Stimulated activated memory B cell treated with anti-CD40 and anti-IgM and Interleukin-4, amounts not matched to agents 10 μg/mL and 1 μg/mL and 100 μg/mL, for 72 hours (primary cell): ENCODE data around the gene USP19.
A peak's percentile ranks its signal among the peaks of the same experiment; 100 is the strongest.

Source experiments
- ATAC-seq: fragments of 150-1000 bp; cut with Tn5 transposase; 2 replicates; pipeline ENCODE4 v1.10.0; 2021
- H3K27ac Mint-ChIP-seq: one replicate; pipeline ENCODE4 v1.8.0; 2022; ENCODE audit warnings: mild to moderate bottlenecking, mixed read lengths
- H3K27me3 Mint-ChIP-seq: one replicate; pipeline ENCODE4 v1.8.0; 2022; ENCODE audit warnings: mixed read lengths
- H3K36me3 Mint-ChIP-seq: one replicate; pipeline ENCODE4 v1.8.0; 2022; ENCODE audit warnings: mixed read lengths
- H3K4me1 Mint-ChIP-seq: one replicate; pipeline ENCODE4 v1.8.0; 2022; ENCODE audit warnings: mixed read lengths
- H3K4me3 Mint-ChIP-seq: one replicate; pipeline ENCODE4 v1.8.0; 2022; ENCODE audit warnings: mild to moderate bottlenecking, moderate library complexity, mixed read lengths
- H3K9me3 Mint-ChIP-seq: one replicate; pipeline ENCODE4 v1.8.0; 2022; ENCODE audit warnings: mixed read lengths

Gene USP19

DNA sequence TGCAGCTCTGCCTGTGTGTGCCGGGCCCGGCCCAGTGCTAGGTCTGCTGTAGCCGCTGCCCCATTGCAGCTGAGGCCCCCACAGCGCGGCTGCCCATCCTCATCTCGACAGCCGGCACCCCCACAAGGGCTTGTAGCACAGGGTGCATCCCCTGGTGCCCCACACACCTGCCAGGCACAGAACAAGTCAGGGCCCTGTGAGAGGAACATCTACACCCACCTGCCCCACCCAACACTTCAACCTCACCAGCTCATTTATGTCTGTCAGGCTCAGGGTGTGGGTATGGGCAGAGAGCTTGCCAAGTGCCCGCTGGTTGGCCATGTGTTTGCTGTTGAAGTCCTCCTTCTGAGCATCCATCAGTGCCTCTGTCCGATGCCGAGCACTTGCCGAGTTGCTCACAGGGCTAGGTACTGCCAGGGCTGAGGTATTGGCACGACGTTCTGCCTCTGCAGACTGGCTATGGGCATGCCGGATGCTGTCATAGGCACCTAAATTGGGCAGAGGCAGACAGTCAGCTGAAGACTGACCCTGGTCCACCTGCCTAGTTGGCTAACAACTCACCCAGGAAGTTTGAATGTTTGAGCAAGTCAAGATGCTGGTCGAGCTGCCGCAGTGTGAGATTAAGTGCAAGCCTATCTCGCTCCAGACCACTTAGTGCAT is 2.4 kb upstream of the USP19 start:
- no peak for ATAC-seq
- no peak overlapping the region for H3K4me3 Mint-ChIP-seq
- no peaks in the 10 kb centered on the region for H3K9me3 Mint-ChIP-seq
- no peak overlapping the region for H3K27ac Mint-ChIP-seq
- no peaks in the 10 kb centered on the region for H3K27me3 Mint-ChIP-seq
- H3K4me1 Mint-ChIP-seq: peaks cover 16% of the 10 kb centered on the region
- H3K36me3 Mint-ChIP-seq: peaks cover 7% of the 10 kb centered on the region

DNA sequence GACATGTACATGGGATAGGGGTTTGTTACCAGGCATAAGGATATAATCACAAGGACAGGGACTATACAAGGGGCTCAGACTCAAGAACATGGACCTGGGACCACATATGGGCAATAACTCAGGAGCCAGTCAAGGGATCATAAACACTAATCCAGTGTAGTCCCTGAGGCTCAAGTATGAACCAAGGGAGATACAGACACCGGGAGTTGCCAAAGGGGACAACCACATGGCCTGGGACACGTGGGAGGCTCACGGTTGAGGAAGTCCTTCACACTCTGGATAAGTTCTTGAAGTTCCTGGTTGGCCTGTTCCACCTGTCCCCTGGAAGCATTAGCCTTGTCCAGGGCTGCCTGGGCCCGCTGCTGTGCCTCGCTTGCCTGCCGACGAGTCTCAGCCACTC is 1.8 kb upstream of the USP19 start:
- no peaks in the 10 kb centered on the region for H3K9me3 Mint-ChIP-seq
- H3K27ac Mint-ChIP-seq: peak overlapping the region; percentile 86
- H3K36me3 Mint-ChIP-seq: peaks cover 13% of the 10 kb centered on the region
- H3K4me1 Mint-ChIP-seq: peaks cover 16% of the 10 kb centered on the region
- ATAC-seq: no peak
- no peak overlapping the region for H3K4me3 Mint-ChIP-seq
- H3K27me3 Mint-ChIP-seq: no peaks in the 10 kb centered on the region

DNA sequence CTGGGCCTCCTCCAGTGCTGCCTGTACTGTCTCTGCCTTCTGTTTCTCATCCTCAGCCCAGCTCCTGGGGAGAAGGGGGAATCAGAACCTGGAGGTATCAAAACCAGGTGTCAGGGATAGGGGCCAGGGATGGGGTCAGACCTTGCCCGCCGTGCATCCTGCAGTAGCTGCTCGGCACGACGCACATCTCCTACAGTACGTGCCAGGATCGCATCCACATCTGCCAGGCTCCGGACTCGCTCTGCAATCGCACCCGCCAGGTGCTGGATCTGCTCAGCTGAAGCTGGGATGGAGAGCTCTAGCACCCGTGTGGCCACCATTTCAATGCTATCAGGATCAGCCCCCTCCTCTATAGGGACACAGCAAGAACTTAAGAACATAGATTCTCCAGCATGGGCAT is 1.4 kb upstream of the USP19 start:
- peaks cover 16% of the 10 kb centered on the region for H3K4me1 Mint-ChIP-seq
- H3K9me3 Mint-ChIP-seq: no peaks in the 10 kb centered on the region
- H3K36me3 Mint-ChIP-seq: peaks cover 15% of the 10 kb centered on the region
- no peaks in the 10 kb centered on the region for H3K27me3 Mint-ChIP-seq
- H3K4me3 Mint-ChIP-seq: peak overlapping the region; percentile 81
- ATAC-seq: no peak
- H3K27ac Mint-ChIP-seq: peak overlapping the region; percentile 86

DNA sequence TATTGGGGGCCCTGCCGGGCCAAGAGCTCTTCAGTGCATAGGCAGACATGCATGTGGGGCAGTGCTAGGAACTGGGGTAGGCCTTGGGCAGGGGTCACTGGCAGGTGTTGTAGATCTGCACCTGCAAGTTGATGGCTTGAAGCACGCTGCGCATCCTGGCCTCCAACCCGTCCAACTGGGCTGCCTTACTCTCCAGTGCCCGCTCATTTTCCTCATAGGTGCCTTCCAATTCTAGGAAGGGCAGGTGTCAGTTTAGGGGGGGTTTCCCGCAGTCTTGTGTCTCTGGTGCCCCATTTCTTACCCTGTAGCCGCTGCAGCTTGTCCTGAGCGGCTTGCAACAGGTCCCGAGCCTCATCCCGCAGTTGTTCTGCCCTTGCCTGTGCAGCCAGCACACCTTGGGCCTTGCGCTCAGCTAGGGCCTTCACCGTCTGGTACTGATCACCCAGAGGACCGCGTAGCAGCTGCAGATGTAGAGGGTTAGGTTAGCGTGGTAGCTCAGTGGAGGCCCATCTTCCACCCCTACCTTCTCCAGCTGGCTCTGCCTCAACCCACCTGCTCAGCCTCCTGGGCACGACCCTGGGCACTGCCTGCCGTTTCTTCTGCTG is 611 bp upstream of the USP19 start:
- H3K27me3 Mint-ChIP-seq: no peaks in the 10 kb centered on the region
- H3K4me1 Mint-ChIP-seq: peaks cover 16% of the 10 kb centered on the region
- H3K9me3 Mint-ChIP-seq: no peaks in the 10 kb centered on the region
- peak overlapping the region; percentile 86 for H3K27ac Mint-ChIP-seq
- ATAC-seq: no peak
- H3K36me3 Mint-ChIP-seq: peaks cover 22% of the 10 kb centered on the region
- H3K4me3 Mint-ChIP-seq: peak overlapping the region; percentile 81

DNA sequence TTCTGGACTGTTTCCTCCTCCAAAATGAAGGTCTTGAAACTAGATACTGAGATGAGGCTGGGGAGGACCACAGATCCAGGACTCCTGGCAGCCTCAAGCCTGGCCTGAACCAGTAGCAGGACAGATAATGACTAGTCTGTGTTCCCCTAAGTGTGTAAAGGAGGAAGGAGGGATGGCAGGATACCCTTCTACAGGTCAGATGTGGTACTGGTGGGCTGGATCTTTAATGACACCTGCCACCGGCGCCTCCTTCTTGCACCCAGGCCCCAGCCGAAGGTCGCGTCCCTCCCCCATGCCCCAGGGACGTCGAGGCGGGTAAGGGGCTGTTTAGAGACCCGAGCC is 556 bp downstream of the USP19 start:
- Mint-ChIP-seq H3K4me1 (peaks cover 25% of the 10 kb centered on the region), H3K36me3 (peaks cover 34% of the 10 kb centered on the region), H3K27ac (peak overlapping the region; percentile 86), H3K27me3 (no peaks in the 10 kb centered on the region), H3K9me3 (no peaks in the 10 kb centered on the region), H3K4me3 (peak overlapping the region; percentile 81)
- ATAC-seq: peak; percentile 3

DNA sequence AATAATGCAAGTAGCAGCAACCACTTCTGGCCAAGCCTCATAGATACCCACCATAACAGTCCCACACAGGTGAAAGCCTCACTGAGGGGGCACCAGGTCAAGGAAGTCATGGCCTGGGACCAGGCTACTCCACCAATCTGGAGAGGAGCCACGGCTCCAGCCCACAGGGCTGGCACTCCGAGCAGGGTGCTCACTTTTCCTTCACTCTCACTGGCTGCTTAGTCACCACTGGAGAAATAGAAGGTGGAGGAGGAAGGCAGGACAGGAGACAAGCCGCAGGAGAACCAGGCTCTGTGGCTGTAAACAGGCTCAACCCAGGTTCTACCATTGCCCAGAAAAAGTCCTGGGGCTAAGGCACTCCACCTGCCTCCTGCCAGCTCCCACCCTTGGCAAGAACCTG is 1.2 kb downstream of the USP19 start:
- H3K36me3 Mint-ChIP-seq: peaks cover 40% of the 10 kb centered on the region
- H3K9me3 Mint-ChIP-seq: no peaks in the 10 kb centered on the region
- H3K27ac Mint-ChIP-seq: peak overlapping the region; percentile 86
- no peaks in the 10 kb centered on the region for H3K27me3 Mint-ChIP-seq
- H3K4me3 Mint-ChIP-seq: peak overlapping the region; percentile 81
- H3K4me1 Mint-ChIP-seq: peaks cover 25% of the 10 kb centered on the region
- no peak for ATAC-seq

DNA sequence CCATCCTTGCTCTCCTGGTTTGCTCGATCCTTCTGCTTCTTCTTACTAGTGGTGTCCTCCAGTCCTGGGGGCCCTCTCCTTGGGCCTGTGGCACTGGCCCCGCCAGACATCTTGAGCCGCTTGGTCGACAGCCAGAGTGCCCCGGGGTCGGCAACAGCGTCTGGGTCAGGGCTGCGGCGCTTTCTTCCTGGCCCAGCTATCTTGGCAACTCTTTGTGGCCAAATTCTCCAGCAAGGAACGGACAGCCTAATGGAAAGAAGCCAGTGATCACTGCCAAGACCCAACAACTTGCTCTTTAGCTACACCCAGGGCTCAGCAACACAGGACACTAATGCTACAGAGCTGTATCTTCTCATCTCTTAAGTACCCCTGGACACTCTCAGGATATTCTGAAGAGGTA is 1.6 kb downstream of the USP19 start:
- no peak overlapping the region for H3K27ac Mint-ChIP-seq
- ATAC-seq: no peak
- H3K27me3 Mint-ChIP-seq: no peaks in the 10 kb centered on the region
- H3K4me3 Mint-ChIP-seq: peak overlapping the region; percentile 23
- peaks cover 43% of the 10 kb centered on the region for H3K36me3 Mint-ChIP-seq
- H3K9me3 Mint-ChIP-seq: no peaks in the 10 kb centered on the region
- H3K4me1 Mint-ChIP-seq: peaks cover 25% of the 10 kb centered on the region

DNA sequence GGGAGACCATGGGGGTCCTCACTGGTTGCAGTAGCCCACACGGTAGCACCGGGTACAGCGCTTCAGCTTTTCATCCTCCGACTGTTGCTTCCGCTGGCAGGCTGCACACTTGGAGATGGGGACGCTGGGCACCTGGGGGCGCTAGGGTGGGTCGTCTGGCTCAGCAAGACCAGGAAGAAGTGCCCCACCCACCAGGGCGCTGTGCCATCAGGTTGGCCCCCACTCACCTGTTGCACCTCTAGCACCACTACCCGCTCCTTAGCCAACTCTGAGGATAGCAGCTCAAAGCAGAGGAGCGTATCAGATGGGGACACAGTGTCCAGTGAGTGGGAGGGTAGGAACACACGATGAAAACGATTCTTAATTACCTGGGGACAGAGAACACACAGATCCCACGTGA is 8.4 kb downstream of the USP19 start:
- H3K4me1 Mint-ChIP-seq: peaks cover 9% of the 10 kb centered on the region
- H3K27me3 Mint-ChIP-seq: no peaks in the 10 kb centered on the region
- ATAC-seq: no peak
- no peak overlapping the region for H3K4me3 Mint-ChIP-seq
- H3K27ac Mint-ChIP-seq: no peak overlapping the region
- H3K9me3 Mint-ChIP-seq: no peaks in the 10 kb centered on the region
- peaks cover 84% of the 10 kb centered on the region for H3K36me3 Mint-ChIP-seq

DNA sequence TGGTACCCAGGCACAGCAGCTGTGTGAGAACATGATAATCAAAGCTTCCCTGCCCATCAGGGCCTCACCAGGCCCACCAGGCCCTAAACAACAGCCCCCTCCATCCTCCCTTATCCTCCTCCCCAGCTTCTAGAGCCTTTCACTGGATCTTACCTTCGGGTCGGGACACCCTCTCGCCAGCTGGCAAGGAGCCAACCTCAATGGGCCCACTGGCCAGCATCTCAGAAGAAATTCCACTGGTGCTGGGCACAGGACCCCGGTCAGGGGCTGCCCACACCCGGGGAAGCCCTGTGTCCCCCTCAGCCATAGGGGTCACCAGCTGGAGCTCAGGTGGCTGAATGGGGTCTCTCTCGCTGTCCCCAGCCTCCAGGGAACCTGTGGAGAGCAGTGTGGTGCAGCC is 9.3 kb downstream of the USP19 start:
- Mint-ChIP-seq H3K27me3 (no peaks in the 10 kb centered on the region), H3K36me3 (peaks cover 78% of the 10 kb centered on the region), H3K27ac (no peak overlapping the region), H3K9me3 (no peaks in the 10 kb centered on the region), H3K4me1 (peaks cover 9% of the 10 kb centered on the region), H3K4me3 (no peak overlapping the region)
- no peak for ATAC-seq

DNA sequence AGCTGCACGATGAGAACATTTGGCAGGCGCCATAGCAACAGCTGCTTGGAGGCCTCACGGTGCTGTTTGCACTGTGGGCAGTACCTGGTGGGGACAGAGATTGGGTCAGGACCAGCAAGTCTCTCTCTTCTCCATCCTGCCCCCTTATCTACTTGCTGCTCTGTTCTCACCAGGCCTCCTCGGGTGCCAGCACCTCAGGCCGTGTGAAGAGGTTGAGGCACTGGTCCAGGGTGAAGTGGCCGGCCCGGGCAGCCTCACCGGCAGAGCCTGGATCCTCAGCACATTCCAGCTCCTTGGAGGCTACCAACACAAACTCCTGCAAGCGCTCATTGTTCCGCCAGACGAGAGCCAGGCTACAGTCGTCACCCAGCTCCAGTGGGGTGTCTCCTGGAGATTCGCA is 9.8 kb downstream of the USP19 start:
- Mint-ChIP-seq H3K4me3 (no peak overlapping the region), H3K4me1 (peaks cover 11% of the 10 kb centered on the region), H3K27me3 (no peaks in the 10 kb centered on the region), H3K27ac (no peak overlapping the region), H3K9me3 (no peaks in the 10 kb centered on the region), H3K36me3 (peaks cover 72% of the 10 kb centered on the region)
- no peak for ATAC-seq

DNA sequence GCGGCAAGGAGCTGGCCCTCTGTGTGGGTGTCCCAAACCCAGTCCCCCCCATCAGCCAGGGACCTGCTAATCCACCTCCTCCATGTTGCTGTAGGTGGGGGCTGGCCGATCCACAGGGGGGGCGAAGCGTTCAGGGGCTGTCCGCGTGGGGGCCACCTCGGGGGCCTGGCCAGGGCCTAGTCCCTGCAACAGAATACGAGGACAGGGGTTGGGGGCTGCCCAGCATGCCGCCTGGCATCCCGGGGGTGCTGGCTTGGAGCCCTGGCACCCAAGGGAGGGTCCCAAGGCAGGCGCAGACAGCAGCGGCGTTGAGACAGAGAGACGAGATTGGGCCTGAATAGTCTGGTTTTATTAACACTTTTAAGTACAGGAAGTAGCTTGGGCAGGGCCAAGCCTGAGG is 12.3 kb downstream of the USP19 start:
- Mint-ChIP-seq H3K27ac (no peak overlapping the region), H3K4me1 (peaks cover 28% of the 10 kb centered on the region), H3K4me3 (no peak overlapping the region), H3K9me3 (no peaks in the 10 kb centered on the region), H3K27me3 (no peaks in the 10 kb centered on the region), H3K36me3 (peaks cover 53% of the 10 kb centered on the region)
- no peak for ATAC-seq

DNA sequence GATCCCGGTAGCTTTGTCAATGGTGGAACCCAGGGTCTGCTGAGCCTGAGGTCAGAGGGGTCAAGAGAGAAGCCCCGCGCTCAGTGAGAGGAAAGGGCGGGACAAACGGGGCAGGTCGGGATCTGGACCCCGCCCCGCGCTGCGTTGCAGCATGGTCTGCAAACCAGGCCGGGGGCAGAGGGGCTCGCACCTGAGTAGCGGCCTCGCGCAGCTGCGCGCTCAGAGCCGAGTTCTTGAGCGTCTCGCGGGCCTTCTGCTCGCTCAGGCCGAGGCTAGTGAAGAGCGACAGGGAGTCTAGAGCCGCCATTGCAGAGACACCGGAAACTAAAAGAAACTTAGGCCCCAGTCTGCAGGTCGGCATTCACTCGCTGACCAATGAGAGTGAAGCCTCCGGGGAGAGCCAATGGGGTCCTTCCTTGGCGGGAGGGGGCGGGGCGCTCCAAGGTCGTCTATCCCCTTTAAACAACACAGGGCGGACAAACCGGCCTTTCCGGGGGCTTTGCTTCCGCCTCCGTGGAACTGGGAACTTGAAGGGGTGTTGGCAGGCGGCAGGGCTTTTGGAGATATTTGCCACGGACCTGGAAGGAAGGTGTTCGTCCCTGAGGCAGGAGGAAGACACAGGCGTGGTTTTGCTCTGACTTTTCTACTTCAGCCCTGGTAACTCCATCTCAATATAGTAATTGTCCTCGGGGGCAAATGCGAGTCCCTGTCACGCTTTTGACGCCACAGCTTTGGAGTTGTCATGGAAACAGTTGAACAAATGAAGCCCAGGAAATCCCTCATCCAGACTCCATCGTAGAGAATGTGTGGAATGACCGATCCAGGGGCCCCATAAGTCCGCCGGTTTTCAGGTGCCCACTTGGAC is 16.0 kb downstream of the USP19 start, which contains the start of gene QARS1:
Gene QARS1, minus strand, starts transcription at position 331 of the 865 bp plus-strand sequence. Its CDS starts 24 bp downstream, at position 307.
- H3K4me1 Mint-ChIP-seq: peaks cover 37% of the 10 kb centered on the region
- peaks cover 58% of the 10 kb centered on the region for H3K36me3 Mint-ChIP-seq
- peak within 1 kb of the TSS; percentile 93 for H3K4me3 Mint-ChIP-seq
- no peaks in the 10 kb centered on the region for H3K27me3 Mint-ChIP-seq
- peak within 1 kb of the TSS; percentile 96 for H3K27ac Mint-ChIP-seq
- ATAC-seq: peak; percentile 98
- H3K9me3 Mint-ChIP-seq: no peaks in the 10 kb centered on the region

DNA sequence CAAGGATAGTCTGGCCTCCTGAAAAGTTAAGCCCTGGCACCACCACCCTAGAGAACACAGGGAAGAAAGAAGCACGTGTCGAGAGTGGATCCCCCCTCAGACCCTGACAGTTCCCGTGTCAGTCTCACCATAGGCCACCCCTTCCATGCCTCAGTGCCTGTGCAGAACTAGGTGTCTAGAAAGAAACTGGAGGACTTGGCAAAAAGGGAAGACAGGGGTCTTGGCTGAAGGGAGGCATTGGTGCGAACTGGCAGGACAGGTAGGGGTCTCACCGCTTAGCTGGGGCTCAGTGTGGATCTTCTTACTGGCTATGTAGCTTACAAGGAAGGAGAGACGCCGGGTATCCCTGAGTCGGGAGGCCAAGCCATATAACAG is 16.6 kb downstream of the USP19 start:
- peaks cover 58% of the 10 kb centered on the region for H3K36me3 Mint-ChIP-seq
- ATAC-seq: no peak
- H3K4me1 Mint-ChIP-seq: peaks cover 37% of the 10 kb centered on the region
- peak overlapping the region; percentile 93 for H3K4me3 Mint-ChIP-seq
- H3K27ac Mint-ChIP-seq: peak overlapping the region; percentile 96
- no peaks in the 10 kb centered on the region for H3K9me3 Mint-ChIP-seq
- no peaks in the 10 kb centered on the region for H3K27me3 Mint-ChIP-seq

DNA sequence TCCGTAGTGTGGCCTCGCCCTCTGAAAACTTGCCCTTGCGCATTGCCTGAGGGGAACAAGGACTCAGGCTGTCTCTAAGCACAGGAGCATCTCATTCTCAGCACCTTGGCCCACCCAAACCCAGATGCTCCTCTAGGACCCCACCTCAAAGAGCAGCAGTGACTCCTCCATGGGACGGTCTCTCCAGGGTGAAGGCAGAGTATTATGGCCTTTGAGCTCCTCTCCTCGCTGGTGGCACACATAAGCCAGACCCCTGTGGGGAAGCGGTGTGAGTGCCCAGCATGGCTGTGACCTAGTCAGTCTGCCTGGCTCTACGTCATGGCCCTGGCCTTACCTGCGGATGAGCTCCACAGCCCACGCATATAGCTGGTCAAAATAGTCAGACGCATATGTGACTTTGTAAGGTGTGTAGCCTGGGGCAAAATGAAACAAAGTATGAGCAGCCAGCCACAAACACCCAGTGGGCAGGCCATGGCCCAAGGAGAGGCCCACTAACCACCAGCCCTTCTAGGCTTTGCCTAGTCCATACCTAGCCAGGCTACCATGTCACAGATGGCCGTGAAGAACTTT is 20.5 kb downstream of the USP19 start:
- Mint-ChIP-seq H3K36me3 (peaks cover 54% of the 10 kb centered on the region), H3K27me3 (no peaks in the 10 kb centered on the region), H3K4me1 (peaks cover 25% of the 10 kb centered on the region), H3K9me3 (no peaks in the 10 kb centered on the region), H3K27ac (no peak overlapping the region), H3K4me3 (no peak overlapping the region)
- no peak for ATAC-seq

DNA sequence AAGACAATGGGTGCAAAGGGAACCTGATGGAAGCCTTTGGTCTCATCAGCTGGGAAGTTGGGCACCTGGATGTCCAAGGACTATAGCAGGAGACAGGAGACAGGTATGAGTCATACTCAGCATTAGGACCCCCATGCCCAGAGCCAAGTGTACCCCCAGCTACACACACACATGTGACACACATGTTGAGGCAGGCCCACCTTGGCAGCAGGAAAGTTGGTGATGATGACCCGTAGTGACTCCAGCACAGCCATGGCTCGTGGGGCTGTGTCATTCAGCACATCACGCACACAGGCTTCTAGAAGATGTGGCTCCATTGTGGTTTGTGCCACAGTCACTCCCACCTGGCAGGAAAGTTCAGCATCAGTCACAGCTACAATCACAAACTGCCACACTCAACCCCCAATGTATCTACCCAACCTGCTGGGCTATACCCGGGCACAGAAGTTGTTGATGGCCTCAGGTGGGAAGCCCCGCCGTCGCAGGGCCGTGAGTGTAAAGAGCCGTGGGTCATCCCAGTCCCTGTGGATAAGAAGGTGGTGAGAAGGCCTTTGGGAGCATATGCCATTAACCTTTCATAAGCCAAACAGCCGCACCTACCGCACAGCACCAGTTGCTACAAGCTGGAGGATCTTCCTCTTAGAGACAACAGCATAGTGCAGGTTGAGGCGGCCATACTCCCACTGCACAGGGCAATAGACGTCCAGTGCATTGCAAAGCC is 21.6 kb downstream of the USP19 start:
- Mint-ChIP-seq H3K4me3 (no peak overlapping the region), H3K4me1 (peaks cover 23% of the 10 kb centered on the region), H3K27ac (no peak overlapping the region), H3K27me3 (no peaks in the 10 kb centered on the region), H3K9me3 (no peaks in the 10 kb centered on the region), H3K36me3 (peaks cover 54% of the 10 kb centered on the region)
- no peak for ATAC-seq
